IPS DF 19.7 (cell line): ENCODE data around the gene MSI2.
"Not testable (repeated sequence)": the region's sequence is repeated elsewhere in the genome, so short reads cannot be mapped to it uniquely, and the experiment has no call there.

Source experiments
- DNase-seq: peaks from one replicate; pipeline ENCODE4 v3.0.0-alpha.2; 2013; ENCODE audit warnings: low read depth, low spot score

The MSI2 gene

DNA sequence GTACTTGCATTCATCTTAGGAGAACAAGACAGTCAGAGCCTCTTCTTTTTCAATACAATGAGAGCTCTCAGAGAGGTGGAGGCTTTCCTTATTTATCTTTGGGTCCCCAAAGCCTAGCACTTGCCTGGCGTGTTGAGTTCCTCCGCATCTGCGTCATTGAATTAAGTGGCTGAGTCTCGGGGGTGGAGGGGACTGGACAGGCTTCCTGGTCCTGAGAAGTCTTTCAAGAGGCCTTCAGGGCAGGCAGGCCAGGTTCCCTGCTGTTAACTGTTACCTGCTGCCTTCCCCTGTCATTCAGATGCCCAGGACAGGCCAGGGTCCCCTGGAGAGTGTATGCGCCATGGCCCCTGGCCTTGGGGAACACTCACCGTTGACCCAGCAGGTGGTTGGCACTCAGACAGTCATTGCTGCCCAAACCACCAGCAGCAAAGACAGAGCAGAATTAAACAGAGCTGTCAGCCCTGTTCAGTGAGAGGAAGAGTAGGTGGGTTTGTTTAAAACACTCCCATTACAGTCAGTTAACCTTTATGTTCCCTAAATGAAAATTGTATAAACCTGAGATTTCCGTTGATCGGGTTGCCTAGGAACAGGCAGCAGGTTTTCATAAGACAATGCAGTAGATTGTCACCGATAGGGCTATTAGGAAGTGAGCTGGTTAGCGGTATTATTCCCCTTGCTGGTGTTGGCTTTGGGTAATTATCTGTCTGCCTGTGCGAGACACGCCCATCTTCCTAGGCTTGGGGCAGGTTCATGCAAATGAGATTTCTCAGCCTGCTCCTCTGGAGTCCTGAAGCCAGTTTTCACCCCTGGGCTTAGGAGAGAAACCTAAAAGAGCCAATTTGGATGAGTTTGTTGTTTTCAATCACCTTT lies 356.1 kb downstream of the MSI2 start:
- no peak for DNase-seq

GRCh38 chr17:57614742-57615141 lies 358.4 kb downstream of the MSI2 start:
- no peak for DNase-seq

DNA sequence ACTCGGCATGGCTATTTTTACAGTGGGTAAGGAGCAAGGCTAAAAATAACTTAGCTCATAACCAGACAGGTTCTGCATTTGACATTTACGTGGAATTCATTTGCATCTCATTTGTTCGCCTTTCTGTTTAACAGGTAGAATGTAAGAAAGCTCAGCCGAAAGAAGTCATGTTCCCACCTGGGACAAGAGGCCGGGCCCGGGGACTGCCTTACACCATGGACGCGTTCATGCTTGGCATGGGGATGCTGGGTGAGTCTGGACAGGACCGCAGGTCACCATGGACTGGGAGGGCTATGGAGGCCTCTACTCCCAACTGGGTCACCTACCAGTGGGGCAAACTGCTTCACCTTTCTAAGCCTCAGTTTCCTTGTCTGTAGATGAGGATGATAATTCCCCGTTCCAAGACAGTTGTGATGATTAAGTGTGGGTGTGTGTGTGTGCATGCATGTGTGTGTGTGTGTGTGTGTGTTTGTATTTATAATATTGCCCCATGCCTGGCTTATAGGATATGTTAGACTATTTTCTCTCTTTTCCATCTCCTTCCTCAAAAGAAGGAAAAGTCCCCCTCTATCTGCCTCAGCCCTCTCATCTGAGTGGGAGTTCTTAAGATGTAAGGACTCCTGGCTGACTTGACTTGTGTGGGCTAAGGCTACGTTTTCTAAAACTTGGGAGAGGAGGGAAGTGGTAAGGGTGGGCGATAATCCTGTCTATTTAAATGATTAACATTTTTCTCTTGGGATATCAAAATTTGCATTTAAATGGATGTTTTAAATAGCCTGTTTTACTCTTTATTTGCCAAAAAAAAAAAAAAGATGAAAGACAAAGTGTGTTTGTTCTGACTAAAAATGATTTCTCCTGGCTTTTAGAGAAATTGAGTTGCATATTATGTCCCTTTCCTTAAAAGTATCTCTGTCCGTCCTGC lies 359.8 kb downstream of the MSI2 start:
- no peak for DNase-seq

- DNase-seq: no peak
These were observed 360.9 kb downstream of the MSI2 start for GRCh38 chr17:57617218-57617617.

DNA sequence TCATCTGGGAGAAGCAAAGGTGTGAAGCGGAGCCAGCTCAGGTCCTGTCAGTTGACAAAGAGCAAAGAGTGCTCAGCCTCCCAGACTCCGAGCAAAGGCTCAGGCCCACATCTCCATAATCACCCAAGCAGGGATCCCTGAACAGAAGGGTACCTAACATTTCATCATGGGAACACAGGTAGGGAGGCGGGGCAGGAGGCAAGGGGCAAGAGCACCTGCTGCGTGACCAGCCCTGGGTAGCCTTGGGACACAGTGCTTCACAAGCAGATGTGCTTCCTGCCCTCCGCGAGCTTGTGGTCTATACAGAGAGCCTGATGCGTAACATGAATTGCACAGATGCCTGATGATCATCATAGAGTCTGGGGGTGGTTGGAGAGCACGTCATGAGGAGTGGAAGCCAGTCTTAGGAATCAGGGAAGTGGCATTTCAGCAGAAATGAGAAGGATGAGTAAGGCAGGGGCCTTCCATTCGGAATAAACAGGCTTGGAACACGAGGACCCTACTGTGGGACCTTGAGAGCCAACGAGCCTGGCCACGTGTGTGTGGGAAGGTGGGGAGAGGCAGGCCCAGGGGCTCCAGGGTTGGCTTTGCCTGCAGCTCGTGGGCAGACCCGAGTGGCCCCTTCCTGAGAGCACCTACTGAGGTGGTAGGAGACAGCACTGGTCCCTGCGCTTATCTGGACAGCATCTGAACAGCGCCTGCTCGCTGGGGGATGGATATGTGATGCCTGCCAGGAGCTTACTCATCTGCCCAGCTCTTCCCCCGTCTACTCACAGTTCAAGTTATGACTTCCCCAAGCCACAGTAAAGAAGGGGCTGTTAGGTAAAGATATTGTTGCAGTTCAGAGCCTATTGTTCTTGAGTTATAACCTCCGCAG lies 363.0 kb downstream of the MSI2 start:
- no peak for DNase-seq

DNA sequence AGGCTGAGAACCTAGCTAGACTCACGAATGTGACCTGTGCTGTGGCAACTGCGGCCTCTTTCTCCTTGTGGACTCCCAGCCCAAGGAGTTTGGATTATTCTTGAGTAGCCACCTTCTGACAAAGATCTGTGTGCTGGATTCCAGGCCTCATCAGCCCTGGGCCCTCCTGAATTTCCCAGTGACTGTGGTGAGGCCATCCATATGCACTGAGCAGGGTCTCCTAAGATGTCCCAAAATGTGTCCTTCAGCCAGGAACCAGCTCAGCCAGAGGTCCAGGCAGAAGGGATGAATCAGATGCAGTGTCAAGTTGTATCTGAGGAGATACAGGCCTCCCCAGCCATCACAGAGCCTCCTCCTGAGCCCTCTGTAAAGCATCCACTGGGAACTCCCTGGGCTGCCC lies 364.3 kb downstream of the MSI2 start:
- no peak for DNase-seq

GRCh38 chr17:57621791-57622190 lies 365.5 kb downstream of the MSI2 start:
- not testable (repeated sequence) for DNase-seq

DNA sequence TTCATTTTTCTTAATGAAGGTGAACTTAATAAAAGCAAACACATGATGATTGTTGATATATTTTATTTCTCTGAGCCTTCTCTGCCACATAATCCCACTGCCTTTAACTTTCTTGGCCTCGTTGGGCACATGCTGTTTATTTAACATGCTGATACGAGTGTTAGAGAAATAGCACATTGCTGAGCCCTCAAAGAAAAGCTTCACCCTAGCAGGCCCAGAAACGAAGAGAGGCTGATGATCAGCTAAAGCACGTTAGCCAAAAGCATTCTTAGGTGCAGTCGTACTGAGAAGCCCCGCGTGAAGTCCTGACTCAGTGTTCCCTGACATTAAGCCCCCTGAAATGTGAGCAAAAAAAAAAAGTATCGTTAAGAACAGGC lies 366.0 kb downstream of the MSI2 start:
- DNase-seq: no peak

GRCh38 chr17:57622683-57623433 lies 366.5 kb downstream of the MSI2 start:
- no peak for DNase-seq

GRCh38 chr17:57623620-57624019 lies 367.3 kb downstream of the MSI2 start:
- DNase-seq: no peak

DNA sequence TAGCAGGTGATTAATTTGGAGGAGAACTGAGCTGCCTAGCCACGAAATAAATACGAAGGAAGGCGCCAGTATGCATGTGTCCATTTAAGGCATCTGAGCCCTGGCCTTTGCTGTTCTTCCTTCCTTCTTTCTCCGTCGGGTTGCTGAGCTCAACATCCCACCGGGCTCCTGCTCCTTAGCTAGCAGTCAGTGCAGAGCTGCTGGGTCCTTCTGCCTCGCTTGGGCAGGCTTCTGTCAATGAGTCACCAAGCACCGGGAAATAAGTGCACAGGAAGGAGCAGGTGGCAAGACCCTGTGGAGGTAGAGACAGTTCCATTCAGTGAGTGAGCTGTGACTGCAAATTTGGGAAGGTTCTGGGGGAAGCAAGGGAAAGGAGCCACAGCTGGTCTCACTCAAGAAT lies 368.1 kb downstream of the MSI2 start:
- DNase-seq: no peak

DNA sequence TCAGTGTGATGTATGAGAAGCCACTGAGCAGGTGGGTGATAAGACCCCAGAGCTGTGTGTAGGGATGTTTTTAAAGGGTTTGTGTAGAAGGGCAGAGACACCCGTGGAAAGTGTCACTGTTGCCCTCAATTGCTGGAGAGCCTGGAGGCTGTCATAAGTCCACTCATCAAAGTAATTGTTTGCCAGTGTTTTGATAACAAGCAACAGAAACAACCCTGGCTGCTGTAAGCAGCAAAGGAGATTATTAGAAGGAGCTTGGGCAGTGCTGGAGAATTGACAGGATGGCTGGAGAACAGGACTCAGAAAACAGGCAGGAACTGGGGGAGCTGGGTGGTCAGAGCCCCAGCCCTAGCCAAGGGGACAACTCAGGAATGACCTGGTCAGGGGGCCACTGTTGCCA lies 369.2 kb downstream of the MSI2 start:
- no peak for DNase-seq

DNA sequence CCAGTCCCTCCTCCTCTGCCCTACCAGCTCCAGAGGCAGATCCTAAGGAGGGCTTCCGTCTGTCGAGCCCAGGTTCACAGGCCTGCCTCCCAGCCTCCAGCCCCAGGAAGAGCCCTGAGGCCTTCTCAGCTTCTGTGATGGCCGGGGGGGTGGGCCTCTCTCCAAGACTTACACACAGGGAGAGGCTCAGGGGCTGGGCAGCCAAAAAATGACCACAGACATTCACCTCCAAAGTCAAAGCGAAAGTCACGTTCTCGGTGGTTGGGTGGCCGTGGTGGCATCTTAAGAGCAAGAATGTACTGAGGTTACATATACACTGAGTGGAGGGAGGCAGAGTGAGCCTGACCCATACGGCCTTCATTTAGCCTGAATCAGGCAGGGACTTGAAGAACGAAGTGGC lies 369.6 kb downstream of the MSI2 start:
- DNase-seq: no peak

DNA sequence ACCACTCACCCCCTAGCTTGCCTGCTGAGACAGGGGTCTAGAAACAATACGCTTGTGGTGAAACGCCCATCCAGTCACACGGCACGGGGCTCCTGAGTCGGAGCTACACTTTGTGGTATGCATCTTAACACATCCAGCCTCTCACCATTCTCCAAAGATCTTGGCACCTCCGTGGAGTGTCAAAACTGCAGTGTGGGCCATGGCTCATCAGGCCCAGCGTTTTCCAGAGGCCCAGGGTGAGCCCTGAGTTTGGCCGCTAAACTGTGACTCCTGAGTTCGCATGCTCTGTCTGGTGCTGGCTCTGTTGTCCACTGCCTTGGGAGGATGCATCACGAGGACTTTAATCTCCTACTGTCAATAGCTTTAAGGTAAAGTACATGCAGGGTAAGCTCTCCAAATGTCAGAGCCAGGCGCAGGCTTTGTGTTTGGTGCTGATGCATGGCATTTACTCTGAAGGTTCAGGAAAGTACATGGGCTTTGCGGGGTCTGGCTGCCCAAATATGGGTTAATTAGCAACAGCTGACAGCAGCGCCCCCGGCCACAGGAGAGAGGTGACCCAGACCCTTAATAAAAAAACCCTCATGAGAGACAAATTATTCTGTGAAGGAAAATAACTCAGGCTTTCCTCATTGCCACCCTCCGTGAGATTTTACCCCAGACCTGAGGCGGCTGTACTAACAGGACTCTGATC lies 370.3 kb downstream of the MSI2 start:
- DNase-seq: no peak

GRCh38 chr17:57627591-57627990 lies 371.3 kb downstream of the MSI2 start:
- DNase-seq: no peak

DNA sequence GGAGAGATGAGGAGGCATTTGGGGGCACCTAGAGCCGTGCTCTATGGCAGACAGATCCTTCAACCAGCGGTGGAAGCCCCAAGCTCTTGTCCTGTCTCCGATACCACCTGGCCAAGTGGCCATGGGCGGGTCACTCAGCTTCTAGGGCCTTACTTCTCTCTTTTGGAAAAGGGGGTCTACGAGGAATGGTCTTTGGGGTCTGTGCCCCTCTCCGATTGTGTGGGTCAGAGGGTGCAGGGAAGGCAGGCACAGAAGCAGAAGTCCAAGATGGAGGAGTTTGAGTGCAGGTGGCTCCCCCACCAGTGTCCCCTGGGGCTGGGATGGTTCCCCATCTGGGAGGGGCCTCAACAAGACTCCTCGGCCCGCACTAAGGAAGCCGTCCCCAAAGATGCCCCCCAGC lies 372.1 kb downstream of the MSI2 start:
- no peak for DNase-seq

DNA sequence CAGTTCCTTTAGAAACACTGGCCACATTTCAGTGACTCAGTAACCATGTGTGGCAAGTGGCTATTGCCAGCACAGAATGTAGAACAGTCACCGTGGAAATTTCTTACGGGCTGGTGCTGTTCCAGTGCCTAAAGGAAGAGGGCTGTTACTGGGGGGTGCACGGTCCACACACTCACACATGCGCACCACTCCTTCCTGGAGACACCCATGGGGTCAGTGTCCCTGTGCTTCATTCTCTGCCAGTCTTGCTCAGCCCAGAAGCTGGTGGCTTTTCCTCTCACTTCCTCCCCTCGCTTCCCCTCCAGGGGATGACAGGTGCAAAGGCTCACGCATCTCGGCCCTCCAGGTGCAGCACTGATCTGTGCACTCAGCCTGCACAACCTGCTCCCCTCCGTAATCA lies 373.1 kb downstream of the MSI2 start:
- DNase-seq: no peak

DNA sequence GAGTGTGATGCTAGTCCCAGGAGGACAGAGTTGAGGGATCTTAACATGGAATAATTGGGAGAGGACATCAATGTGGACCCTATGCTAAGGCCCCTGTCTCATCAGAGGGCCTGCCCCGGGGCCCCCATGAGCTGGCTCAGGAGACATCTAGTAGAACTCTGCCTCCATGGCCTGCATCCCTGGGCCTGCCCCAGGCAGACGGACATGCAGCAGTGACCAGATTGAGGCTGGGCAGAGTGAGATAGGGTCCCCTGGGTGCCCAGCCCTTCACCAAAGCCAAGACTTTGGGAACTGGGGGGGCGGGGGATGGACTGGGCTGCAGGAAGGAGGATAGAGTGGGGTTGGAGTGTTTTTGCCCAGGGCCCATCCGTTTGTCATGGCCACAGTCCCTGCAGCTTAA lies 373.6 kb downstream of the MSI2 start:
- no peak for DNase-seq

DNA sequence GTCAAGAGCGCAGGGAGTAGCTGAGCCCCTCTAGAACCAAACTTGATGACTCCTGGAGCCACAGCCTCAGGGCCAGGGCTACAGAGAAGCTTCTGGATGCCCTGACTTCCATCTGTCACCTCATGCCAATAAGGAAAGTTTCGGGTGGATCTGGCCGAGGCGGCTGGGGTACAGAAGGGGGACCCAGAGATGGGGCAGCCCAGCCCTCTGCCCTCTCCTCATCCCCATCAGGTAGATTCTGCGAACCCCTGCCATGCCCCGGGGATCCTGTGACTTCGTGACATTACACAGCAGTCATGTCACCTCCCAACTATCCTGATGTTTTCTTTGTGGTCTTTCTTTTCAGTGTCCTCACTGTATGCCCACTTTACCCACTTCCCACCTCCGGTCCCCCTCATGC lies 374.4 kb downstream of the MSI2 start:
- no peak for DNase-seq

- no peak for DNase-seq
These were observed 375.5 kb downstream of the MSI2 start for GRCh38 chr17:57631871-57632270.
